Astrocyte of the spinal cord (primary cell): Measurements from ENCODE around the gene UBE2E2.

Source experiments
- DNase-seq: peaks from one replicate; pipeline ENCODE4 v3.0.0; 2011; ENCODE audit warnings: low read depth, low spot score
- H3K4me3 ChIP-seq: 2 replicates; pipeline ENCODE4 v1.5.1; 2011; ENCODE audit warnings: low read depth, mild to moderate bottlenecking, low read length, moderate library complexity
- in situ Hi-C: cut with HindIII; loops from 2 replicates; pipeline ENCODE4 v1.10.0; 2017; ENCODE audit warnings: low sequenced_read_pairs
- TF ChIP-seq, protein P1 (sequence below): IDR thresholded peaks from 2 replicates; pipeline ENCODE4 v1.5.1; 2012; ENCODE audit warnings: low read depth, mild to moderate bottlenecking, low read length, inconsistent platforms

UBE2E2 gene

DNA sequence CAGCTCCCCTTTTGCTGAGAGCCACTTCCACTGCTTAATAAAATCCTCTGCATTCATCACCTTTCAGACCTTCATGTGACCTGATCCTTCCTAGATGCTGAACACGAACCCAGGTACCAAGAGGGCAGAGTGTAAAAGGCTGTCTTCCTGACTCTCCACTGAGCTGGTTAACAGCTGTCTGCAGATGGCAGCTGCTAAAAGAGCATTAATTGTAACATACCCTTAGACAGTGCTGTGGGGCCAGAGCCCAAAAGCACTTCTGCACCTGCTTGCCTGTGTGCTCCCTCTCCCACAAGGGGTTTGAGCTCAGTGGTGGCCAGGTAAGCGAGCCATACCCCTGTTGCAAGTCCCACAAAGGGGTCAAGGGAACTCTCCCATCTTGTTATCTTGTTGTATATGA lies 187.3 kb downstream of the UBE2E2 start:
- TF ChIP-seq, protein P1, sequence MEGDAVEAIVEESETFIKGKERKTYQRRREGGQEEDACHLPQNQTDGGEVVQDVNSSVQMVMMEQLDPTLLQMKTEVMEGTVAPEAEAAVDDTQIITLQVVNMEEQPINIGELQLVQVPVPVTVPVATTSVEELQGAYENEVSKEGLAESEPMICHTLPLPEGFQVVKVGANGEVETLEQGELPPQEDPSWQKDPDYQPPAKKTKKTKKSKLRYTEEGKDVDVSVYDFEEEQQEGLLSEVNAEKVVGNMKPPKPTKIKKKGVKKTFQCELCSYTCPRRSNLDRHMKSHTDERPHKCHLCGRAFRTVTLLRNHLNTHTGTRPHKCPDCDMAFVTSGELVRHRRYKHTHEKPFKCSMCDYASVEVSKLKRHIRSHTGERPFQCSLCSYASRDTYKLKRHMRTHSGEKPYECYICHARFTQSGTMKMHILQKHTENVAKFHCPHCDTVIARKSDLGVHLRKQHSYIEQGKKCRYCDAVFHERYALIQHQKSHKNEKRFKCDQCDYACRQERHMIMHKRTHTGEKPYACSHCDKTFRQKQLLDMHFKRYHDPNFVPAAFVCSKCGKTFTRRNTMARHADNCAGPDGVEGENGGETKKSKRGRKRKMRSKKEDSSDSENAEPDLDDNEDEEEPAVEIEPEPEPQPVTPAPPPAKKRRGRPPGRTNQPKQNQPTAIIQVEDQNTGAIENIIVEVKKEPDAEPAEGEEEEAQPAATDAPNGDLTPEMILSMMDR = no peak
- DNase-seq = no peak
- in situ Hi-C loops = no loop called here
- no peak overlapping the region for H3K4me3 ChIP-seq

DNA sequence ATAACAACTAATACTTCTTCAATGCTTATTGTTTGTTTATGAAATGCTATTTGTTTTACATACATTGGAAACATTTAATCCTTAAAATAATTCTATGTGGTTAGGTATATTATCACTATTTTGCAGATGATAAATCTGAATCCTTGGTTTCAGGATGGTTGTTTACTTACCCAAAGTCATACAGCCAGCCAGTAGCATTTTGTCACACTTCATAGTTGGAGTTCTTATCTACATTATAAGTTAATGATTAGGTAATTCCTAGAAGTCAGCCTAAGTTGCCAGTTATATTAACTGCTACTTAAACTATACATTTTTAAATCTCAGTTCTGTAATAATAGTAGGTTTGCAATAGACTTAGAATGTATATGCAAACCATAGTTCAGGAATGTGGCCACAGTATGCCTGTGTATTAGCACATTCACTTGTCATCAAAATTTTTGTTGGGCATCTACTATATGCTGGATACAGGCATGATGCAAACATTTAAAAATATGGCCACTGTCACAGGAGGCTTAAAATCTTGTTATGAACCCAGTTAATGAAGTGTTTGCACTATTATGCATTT lies 187.9 kb downstream of the UBE2E2 start:
- in situ Hi-C loops = no loop called here
- DNase-seq = no peak
- no peak overlapping the region for H3K4me3 ChIP-seq
- TF ChIP-seq, protein P1 = no peak

- TF ChIP-seq, protein P1 = no peak
- no peak for DNase-seq
- H3K4me3 ChIP-seq = no peak overlapping the region
- in situ Hi-C loops = no loop called here
Observed at GRCh38 chr3:23395115-23395514, 192.0 kb downstream of the UBE2E2 start.

DNA sequence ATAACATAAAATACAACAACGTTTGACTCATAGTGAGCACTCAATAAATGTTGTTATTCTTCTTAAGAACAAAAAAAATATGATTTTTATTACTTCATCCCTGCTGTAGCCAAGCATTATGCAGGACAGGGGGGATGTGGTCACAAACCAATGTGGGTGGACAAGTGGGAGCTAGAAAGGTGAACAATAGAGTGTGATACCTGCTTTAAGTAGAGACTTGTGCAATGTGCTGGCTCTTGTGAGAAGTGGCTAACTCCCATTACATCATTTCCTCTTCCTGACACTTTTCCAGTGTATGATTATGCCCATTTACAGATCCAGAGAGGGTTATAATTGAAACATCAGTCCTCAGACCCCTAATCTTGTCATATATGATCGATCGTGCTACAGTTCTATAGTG lies 193.6 kb downstream of the UBE2E2 start:
- no peak overlapping the region for H3K4me3 ChIP-seq
- TF ChIP-seq, protein P1 = no peak
- in situ Hi-C loops = no loop called here
- DNase-seq = no peak

DNA sequence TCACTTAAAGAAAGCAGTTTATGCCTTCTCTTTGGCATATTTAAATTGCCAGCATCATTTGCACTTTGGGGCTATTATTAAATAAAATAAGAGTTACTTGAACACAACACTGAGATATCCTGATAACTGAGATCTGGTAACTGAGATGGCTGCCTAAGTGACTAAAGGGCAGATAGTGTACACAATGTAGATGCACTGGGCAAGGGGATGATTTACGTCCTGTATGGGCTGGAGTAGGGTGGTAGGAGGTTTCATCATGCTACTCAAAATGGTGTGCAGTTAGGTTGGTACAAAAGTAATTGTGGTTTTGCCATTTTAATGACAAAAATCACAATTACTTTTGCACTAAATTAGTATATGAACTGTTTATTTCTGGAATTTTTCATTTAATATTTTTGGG lies 196.1 kb downstream of the UBE2E2 start:
- in situ Hi-C loops = no loop called here
- H3K4me3 ChIP-seq = no peak overlapping the region
- DNase-seq = no peak
- TF ChIP-seq, protein P1 = no peak

DNA sequence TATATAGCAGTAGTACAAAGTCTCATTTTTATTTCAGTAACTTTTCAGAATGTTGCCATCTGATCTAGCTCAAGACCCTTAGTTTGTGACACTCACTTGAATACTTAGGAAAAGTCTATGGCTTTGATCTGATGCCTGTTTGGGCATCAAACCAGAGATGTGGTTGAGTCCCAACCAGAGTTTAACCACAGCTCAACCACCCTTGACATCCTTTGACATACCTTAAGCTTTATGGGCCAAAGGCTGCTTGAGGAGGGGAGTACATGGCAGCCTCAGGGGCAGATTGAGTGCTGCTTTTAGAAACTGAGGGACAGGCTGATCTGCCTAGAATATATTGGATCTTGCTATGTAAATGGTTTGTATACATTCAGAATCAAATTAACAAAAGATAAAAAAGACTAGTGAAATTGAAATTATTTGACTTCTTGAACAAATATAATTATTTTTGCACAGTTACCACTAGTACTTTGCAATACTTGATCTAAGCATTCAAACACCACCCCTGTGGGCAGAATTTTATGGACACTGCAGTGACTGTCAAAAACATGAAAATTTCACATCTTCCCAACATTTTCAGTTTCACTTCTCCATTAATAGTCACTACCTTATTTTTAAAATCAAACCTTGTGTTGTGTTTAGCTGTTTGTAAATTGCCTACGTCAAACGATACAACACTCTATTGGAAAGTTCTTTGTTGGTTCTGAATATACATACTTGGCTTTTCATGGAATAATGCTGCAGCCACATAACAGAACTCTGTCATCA lies 199.8 kb downstream of the UBE2E2 start:
- H3K4me3 ChIP-seq = no peak overlapping the region
- in situ Hi-C loops = no loop called here
- DNase-seq = peak; percentile 12
- TF ChIP-seq, protein P1 = no peak
